ENCODE data around the gene WEE1.

WEE1 gene

DNA sequence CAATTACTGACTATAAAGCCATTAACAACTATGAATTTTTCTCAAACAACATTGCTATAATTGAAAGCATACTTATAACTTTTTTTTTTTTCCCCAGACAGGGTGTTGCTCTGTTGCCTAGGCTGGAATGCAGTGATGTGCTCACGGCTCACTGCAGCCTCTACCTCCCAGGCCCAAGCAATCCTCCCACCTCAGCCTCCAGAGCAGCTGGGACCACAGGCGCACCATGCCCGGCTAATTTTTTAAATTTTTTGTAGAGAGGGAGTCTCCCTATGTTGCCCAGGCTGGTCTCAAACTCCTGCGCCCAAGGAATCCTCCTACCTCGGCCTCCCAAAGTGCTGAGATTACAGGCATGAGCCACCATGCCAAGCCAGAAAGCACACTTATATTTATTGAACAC, 6.1 kb upstream of the WEE1 start:
- DNase-seq = no peak

DNA sequence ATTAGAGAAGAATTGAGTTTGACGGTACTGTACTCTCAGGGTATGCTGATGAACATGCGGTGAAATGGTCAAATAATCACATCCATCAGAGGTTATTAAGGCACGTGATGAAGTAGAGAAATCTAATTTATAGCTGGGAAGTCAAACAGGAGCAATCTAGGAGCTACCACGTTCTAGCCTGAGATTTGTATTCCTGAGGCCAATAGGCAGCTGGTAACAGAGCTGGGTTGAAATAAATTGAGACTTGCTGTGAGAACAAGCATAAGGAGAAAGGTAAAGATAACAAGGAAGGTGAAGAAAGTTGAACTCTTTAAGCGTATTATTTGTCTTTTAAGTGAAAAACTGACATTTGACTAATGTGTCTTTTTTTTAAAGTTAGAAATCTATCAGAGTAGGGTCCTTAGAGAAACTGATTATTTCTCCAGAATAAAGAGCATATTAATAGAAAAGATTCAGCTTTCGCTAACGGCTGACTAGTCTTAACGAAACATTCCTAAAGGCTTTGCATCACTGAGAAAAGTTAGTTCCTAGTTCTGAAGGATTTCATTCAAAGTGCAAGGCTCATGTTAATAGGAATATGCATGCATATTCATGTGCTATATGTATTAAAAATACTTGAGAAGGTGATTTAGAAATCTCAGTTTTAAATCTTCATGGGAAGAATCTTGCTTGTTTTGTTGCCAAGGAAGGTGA, 5.2 kb upstream of the WEE1 start:
- no peak for DNase-seq

DNA sequence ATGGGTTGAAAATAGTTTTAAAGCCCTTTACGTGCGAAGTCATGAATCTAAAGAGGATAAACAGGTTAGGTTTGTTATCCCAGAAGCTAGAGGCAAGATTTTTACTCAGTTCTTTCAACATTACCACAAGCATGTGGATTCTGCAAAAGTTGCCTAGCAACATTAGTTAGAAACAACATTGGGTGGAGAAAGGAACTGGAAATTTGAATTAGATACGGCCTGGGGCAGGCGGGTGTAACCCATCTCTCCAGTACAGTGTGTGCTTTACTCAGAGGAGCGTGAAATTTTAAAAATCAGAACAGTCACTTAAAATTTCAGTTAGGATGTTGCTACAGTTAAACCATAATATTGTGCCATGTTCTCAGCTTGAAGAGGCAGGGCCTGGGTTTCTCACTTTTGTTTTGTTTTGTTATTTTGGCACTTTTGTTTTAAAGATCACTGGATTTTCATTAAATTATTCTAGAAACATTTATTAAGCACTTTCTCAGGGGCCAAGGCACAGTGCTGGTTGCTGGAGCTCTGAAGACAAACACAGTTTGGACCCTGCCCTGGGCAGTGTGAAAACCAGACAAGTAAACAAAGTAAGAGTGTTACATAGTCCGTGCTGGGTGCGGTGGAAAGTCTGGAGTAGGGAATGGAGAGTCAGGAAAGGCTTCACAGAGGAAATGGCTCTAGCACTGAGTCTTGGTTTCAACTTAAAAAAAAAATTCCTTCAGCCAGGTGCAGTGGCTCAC, 4.4 kb upstream of the WEE1 start:
- DNase-seq = no peak

DNA sequence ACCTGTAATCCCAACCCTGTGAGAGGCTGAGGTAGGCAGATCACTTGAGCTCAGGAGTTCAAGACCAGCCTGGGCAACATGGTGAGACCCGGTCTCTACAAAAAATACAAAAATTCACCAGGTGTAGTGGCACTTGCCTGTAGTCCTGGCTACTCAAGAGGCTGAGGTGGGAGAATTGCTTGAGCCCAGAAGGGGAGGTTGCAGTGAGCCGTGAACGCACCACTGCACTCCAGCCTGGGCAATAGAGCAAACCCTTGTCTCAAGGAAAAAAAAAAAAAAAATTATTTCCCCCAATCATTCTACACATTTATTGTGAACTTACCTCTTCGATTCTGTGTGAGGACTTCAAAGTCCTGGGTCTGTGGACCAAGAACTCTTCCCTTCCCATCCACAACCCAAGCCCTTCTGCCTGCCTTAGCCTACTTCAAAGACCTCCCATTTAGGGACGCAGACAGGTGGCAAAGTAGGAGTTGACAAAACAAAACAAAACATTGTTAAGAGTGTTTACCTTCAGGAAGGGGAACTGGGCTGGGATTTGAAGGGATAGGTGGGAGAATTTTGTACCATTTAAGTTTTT, 3.8 kb upstream of the WEE1 start:
- DNase-seq = no peak

DNA sequence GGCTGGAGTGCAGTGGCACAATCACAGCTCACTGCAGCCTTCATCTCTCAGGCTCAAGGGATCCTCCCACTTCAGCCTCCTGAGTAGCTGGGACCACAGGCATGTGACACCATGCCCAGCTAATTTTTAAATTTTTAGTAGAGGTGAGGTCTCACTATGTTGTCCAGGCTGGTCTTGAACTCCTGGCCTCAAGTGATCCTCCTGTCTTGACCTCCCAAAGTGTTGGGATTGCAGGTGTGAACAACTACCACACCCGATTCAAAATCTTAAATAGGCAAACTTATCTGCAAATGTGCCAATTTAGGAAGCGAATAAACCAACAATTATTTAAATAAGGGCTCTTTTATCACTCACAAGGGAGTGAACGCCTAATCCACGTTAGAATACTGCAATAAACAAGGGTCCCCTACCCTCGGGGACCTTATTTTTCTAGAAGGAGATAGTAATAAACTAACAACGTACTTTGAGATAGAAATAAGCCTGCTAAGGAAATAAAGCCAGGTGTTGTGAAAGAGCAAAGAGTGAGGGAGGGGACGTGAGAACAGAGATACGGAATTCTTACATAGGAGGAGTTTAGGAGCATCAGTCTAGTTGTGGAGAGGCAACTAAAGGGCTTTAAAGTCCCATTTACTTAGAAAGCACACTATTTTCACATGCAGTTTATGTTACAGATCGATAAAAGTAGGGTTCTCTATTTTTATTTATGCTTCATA, 3.0 kb upstream of the WEE1 start:
- no peak for DNase-seq

DNA sequence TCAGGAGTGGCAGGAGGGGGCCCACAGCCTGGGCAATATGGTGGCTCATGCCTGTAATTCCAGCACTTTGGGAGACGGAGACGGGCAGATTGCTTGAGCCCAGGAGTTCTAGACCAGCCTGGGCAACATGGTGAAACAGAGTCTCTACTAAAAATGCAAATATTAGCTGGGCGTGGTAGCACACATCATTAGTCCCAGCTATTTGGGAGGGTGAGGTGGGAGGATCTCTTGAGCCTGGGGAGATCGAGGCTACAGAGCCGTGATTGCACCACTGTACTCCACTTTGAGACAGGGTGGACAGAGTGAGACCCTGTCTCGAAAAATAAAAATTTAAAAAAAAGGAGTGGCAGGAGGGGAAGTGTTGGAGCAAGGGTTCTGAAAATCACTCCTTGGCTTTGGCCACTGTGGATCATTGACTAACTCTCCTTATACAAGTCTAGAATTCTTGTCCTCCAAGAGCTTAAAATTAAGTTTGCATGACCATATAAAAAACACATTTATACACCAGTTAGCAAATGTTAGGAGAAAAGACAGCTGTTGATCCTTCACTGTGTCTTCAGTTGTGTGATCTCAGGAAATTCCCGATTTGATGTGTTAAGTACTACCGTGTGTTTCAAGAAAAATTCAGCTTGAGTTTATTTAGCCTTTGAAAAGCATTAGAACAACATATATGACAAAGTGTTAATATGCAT, 2.3 kb upstream of the WEE1 start:
- DNase-seq = no peak

DNA sequence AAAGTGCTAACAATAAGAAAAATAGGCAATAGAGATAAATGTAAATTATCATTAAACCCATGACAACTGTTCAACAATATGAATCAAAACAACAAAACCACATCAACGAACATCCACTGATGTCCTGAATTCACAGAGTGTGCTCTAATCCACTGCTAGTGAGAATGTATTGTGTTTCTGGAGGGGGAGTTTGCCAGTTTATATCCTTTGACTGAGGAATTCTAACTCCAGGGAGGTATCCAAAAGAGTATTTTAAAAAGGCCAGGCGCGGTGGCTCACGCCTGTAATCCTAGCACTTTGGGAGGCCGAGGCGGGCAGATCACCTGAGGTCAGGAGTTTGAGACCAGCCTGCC, 1.7 kb upstream of the WEE1 start:
- no peak for DNase-seq

DNA sequence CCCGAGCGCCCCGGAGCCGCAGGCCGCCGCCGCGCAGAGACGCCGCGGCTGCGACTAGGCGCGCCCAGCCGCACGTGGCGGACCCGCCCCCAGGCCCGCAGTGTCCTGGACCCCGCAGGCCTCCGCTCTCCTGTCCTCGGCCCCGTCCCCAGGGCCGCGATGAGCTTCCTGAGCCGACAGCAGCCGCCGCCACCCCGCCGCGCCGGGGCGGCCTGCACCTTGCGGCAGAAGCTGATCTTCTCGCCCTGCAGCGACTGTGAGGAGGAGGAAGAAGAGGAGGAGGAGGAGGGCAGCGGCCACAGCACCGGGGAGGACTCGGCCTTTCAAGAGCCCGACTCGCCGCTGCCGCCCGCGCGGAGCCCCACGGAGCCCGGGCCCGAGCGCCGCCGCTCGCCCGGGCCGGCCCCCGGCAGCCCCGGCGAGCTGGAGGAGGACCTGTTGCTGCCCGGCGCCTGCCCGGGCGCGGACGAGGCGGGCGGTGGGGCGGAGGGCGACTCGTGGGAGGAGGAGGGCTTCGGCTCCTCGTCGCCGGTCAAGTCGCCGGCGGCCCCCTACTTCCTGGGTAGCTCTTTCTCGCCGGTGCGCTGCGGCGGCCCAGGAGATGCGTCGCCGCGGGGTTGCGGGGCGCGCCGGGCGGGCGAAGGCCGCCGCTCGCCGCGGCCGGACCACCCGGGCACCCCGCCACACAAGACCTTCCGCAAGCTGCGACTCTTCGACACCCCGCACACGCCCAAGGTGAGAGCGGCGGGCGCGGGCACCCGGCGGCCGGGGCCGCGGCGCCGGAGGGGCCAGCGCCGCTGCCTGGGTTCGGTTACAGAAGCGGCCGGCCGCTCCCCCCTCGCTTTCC, 528 bp downstream of the WEE1 start:
- peak; percentile 59 for DNase-seq

DNA sequence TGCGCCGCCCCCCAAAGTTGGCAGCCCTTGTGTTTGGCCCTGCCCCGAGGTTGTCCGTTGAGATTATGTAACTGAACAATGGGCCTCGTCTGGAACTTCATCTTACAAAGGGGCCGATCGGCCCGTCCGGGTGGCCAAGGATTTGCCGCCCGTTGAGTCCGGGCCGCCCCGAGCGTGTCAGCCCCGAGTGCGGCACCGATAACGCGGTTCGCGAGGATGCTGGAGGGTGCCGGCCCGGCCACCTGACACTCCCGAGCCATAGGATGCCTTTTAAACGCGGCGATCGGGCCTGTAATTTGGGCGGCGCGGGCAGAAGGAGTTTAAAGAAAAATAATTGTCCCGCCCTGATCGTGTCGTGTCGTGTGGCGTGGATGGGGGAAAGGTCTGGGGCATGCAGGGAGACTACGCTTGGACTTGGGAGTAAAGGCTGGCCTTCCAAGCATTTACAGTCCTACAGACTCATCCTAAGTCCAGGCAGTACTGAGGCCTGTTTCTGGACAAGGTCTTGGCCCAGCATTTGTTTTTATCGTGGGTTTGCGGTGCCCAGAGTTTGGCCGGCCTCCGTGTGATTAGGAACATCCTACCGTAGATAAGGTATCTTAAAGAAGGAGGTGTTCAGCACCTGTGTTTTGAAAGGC, 1.3 kb downstream of the WEE1 start:
- DNase-seq = no peak

DNA sequence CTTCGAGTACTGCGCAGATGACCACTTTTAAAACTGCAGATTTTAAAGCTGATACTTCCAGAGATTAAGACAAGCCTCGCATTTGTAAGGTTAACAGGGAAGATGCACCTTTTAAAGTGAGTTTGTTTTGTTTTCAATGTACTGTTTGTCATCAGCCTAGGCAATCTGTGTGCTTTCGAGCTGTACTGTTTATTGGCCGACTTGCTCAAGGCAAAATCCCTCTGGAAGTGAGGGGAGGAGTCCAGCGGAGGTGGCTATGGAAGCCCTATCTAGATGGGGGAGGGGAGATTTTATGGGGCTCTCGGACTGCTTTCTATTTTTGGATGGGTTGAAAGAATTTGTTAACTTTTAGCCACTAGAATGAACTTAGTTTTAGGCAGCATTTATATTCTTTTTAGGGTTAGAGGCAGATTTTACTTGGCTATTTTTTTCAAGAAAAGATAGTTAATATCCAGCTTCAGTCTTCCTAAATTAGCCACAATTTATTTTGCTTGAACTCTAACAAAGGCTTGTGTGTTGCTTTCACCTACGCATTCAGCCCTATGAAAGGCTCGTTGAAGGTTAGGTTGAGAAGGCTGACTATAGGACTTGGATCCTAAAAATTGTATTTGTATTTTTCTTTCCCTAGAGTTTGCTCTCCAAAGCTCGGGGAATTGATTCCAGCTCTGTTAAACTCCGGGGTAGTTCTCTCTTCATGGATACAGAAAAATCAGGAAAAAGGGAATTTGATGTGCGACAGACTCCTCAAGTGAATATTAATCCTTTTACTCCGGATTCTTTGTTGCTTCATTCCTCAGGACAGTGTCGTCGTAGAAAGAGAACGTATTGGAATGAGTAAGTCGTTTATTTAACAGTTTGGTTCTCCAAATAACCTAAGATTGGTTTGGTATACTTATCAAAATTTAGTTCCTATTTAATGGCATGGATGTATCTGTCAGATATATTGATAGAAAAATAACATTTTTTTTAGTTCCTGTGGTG, 2.1 kb downstream of the WEE1 start:
- peak; percentile 41 for DNase-seq

DNA sequence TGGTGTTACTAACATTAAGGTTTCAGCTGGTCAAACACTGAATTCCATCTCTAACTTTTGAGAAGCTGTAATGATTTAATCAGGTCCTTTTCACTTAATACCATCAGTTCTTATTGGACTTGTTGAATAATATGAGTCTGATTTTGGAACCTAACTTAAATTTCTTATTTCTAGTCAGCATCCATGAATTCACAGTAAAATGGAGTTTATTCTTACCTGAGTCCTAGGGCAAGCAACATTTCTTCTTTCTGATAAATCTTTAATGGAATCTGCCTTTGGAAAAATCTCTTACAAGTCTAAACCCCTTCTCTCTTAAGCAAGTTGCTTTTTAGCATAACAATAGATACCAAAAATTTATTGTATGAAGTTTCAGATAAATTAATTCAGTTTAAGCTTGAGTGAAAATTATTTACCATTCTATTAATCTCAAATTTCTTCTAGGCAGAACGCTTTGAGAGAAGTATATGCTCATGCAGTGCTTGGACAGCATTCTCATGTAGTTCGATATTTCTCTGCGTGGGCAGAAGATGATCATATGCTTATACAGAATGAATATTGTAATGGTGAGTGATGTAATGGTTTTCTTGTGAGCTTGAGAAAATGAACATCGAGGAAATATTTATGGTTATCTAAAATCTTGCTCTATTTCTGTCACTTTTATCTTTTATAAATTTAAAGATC, 3.4 kb downstream of the WEE1 start:
- no peak for DNase-seq

DNA sequence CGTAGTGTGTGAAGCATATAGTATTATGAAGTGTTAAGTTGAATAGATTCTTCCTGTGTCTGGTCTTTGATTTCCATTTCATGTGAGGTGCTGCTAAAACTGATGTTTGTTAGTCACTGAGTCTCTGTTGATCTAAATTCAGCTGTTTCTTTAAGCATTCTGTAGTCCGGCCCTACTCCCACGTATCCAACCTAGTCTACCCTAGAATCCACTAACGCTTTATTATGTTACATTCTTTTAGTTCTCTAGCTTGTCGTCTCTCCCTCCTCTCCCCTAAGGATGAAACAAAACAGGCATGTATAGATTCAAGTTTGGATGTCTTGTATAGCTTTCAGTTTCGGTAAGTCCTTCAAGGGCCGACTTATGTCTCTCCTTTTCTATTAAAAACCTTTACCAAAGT, 4.1 kb downstream of the WEE1 start:
- no peak for DNase-seq

DNA sequence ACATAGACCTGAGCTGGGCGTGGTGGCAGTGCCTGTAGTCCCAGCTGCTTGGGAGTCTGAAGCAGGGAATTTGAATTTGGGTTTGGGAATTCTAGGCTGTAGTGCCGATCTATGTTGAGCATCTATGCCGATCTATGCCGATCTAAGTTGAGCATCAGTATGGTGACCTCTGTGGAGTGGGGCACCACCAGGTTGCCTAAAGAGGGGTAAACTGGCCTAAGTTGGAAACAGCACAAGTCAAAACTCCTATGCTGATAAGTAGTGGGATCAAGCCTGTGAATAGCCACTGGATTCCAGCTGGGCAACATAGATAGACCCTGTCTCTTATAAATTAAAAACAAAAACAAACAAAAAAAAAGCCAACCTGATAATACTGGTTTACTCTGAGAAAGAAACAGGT, 7.4 kb downstream of the WEE1 start:
- DNase-seq = no peak

DNA sequence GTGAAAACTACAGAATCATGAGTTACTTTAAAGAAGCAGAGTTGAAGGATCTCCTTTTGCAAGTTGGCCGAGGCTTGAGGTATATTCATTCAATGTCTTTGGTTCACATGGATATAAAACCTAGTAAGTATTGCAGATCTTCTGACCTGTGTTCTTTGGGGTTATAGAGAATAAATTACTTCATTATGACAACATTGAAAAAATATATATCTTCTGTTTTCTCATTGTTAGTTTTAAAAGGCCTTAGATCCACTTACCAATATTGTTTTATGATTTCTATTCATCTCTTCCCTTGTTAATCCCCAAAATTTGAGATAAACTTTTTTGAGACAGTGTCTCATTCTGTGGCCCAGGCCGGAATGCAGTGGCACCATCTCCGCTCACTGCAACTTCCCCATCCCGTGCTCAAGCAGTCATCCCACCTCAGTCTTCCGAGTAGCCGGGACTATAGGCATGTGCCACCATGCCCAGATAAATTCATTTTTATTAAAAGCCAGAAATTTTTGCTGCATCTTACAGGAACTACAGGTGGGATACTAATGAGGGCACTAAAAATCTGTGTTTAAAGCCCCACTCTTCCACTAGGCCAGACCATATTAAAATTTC, 8.2 kb downstream of the WEE1 start:
- no peak for DNase-seq

DNA sequence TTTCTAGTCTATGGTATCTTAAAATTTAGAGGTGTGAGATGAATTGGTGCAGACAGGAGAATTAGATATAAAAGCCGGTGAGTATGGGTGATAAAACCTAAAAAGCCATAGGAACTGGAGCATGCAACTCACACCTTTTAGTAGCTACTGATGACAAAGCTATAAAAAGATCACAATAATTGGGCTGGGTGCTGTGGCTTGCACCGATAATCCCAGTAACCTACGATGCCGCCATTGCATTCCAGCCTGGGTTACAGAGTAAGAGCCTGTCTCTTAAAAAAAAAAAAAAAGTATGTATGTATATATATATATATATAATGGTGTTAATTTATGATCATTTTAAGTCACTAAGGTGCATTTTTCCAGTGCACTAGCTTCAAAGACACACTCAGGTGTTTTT, 17.2 kb downstream of the WEE1 start:
- DNase-seq = no peak

DNA sequence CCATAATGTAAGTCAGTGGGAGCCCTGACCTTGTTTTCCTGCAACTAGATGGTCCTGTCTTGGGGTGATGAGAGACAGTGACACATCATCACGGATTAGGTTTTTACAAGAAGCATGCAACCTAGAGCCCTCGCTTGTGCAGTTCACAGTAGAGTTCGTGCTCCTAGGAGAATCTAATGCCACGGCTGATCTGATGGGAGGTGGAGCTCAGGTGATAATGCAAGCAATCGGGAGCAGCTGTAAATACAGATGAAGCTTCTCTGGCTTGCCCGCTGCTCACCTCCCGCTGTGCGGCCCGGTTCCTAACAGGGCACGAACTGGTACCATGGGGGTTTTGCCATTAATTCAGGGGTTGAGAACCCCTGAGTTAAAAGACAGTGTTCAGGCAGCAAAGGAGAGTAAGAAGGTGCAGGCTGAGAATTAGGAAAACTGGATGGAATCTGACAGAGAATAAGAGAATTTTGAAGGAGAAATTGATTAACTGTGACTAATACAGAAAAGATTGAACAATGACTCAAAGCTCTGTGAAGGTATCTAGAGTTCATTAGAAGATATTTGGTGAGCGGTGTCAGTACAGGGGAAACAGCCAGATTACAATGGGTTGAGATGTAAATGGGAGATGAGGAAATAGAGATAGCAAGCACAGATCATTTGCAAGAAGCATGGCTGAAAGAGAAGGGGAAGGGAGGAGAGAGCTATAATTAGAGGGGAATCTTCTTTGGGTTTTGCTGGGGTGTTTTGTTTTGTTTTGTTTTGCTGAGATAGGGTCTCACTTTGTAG, 21.0 kb downstream of the WEE1 start:
- no peak for DNase-seq

DNA sequence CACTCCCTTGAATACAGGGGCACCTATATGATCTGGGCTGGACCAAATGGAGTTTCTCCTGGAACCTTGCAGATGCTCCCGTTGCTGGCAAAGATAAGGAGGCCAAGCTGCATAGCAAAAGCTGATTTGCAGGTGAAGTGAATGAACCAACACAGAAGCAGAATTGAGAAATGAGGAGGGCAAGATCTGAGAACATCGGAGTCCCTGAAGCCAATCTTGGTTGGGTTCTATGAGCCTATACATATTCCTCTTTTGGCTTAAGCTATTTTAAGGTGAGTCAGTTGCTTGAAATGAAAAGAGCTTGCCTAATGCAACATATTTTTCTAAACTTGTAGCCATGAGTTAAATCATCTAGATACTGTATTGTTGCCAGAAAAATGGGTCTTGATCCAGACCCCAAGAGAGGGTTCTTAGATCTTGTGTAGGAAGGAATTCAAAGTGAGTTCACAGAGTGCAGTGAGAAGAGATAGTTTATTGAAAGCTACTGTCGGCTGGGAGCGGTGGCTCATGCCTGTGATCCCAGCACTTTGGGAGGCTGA, 23.5 kb downstream of the WEE1 start:
- DNase-seq = no peak

DNA sequence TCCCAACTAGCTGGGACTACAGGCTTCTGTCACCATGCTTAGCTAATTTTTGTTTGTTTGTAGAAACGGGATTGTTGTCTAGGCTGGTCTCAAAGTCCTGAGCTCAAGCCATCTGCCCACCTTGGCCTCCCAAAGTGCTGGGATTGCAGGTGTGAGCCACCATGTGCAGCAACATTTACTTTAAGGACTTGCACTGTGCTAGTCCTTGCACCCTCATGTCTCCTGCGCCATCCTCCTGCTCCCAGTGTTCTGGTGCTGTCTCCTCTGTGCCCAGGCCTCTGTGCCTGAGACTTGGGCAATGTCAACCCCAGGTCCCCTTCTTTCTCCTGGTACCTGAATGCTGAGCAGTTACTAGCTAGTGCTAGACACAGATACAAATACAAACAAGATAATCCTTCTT, 26.7 kb downstream of the WEE1 start:
- DNase-seq = no peak

Measured in NCI-H446 treated with DMSO at 0.1 percent for 48 hours (cell line).